Testis (tissue), 2 donors: ENCODE measurements around the gene MTA1.

Source experiments
- CTCF ChIP-seq, 3 experiments: fragments of 450-650 bp in 2 of 3; fragments of 200-600 bp in 1 of 3; sonication (generic) in 1 of 3; IDR thresholded peaks; one replicate each; pipeline ENCODE4 v1.5.1; 2016 to 2019; ENCODE audit warnings: antibody characterized with exemption in 3 of 3, mild to moderate bottlenecking in 2 of 3, moderate library complexity in 1 of 3
- POLR2A ChIP-seq: fragments of 450-650 bp; IDR thresholded peaks from one replicate; pipeline ENCODE4 v1.6.1; 2017; ENCODE audit warnings: antibody characterized with exemption, mild to moderate bottlenecking, moderate library complexity

GRCh38 chr14:105507247-105507646 lies 87.6 kb downstream of the MTA1 start:
- TF ChIP-seq CTCF (IDR thresholded peaks at IDR 0.05) (no peak), POLR2A (no peak)
